HEK293T (cell line): Measurements from ENCODE around the gene C2orf78.
A peak's percentile ranks its signal among the peaks of the same experiment; 100 is the strongest.

Experiments used
- CTCF ChIA-PET: fragments of 350-600 bp; formaldehyde crosslinking; extraction: SDS; loops from one replicate; lab custom pipeline; 2021; ENCODE audit warnings: antibody characterized with exemption, inconsistent platforms; lab: Yijun Ruan, JAX
- POLR2A ChIA-PET: fragments of 350-600 bp; formaldehyde crosslinking; extraction: SDS; loops from one replicate; lab custom pipeline; 2020; ENCODE audit warnings: antibody characterized with exemption, inconsistent platforms; lab: Yijun Ruan, JAX
- DNase-seq: peaks from one replicate; pipeline ENCODE4 v3.0.0; 2012; ENCODE audit warnings: mixed read lengths; ENCODE audit errors: extremely low spot score
- ARNT ChIP-seq: fragments of 450-650 bp; IDR thresholded peaks from 2 replicates; pipeline ENCODE4 v1.6.1; 2017; ENCODE audit warnings: mild to moderate bottlenecking
- BHLHE40 ChIP-seq: fragments of 450-650 bp; IDR thresholded peaks from 2 replicates; pipeline ENCODE4 v1.6.1; 2016; ENCODE audit warnings: mild to moderate bottlenecking, moderate library complexity, borderline replicate concordance
- CTBP1 ChIP-seq: fragments of 450-650 bp; IDR thresholded peaks from 2 replicates; pipeline ENCODE4 v1.6.1; 2016; ENCODE audit warnings: borderline replicate concordance
- ELF4 ChIP-seq: fragments of 450-650 bp; IDR thresholded peaks from 2 replicates; pipeline ENCODE4 v1.6.1; 2017; ENCODE audit warnings: antibody characterized with exemption
- FOXA1 ChIP-seq: fragments of 450-650 bp; IDR thresholded peaks from 2 replicates; pipeline ENCODE4 v1.6.1; 2016; ENCODE audit warnings: mild to moderate bottlenecking
- FOXK2 ChIP-seq: fragments of 450-650 bp; IDR thresholded peaks from 2 replicates; pipeline ENCODE4 v1.6.1; 2016; ENCODE audit warnings: mild to moderate bottlenecking
- FOXM1 ChIP-seq: fragments of 450-650 bp; IDR thresholded peaks from 2 replicates; pipeline ENCODE4 v1.6.1; 2017; ENCODE audit warnings: mild to moderate bottlenecking, borderline replicate concordance
- HDGF ChIP-seq: fragments of 450-650 bp; IDR thresholded peaks from 2 replicates; pipeline ENCODE4 v1.6.1; 2017; ENCODE audit warnings: antibody characterized with exemption, borderline replicate concordance
- L3MBTL2 ChIP-seq: fragments of 450-650 bp; conservative IDR thresholded peaks from 2 replicates; pipeline ENCODE4 v1.6.1; 2016; ENCODE audit warnings: mild to moderate bottlenecking
- LEF1 ChIP-seq: fragments of 450-650 bp; IDR thresholded peaks from 2 replicates; pipeline ENCODE4 v1.6.1; 2017; ENCODE audit warnings: mild to moderate bottlenecking, borderline replicate concordance
- NFRKB ChIP-seq: fragments of 450-650 bp; IDR thresholded peaks from 2 replicates; pipeline ENCODE4 v1.6.1; 2016; ENCODE audit warnings: mild to moderate bottlenecking, moderate library complexity
- PKNOX1 ChIP-seq: fragments of 450-650 bp; IDR thresholded peaks from 2 replicates; pipeline ENCODE4 v1.6.1; 2016
- SP1 ChIP-seq: fragments of 450-650 bp; IDR thresholded peaks from 2 replicates; pipeline ENCODE4 v1.6.1; 2017
- SUZ12 ChIP-seq: fragments of 450-650 bp; IDR thresholded peaks from 2 replicates; pipeline ENCODE4 v1.6.1; 2016; ENCODE audit warnings: mild to moderate bottlenecking
- TARDBP ChIP-seq: fragments of 450-650 bp; IDR thresholded peaks from 2 replicates; pipeline ENCODE4 v1.6.1; 2016
- ZNF384 ChIP-seq: fragments of 450-650 bp; IDR thresholded peaks from 2 replicates; pipeline ENCODE4 v1.6.1; 2016

C2orf78 gene

GRCh38 chr2:73823416-73823815 lies 39.4 kb downstream of the C2orf78 start:
- POLR2A ChIA-PET, result interaction anchor here (1.3 kb wide), 1 partner anchor 87 kb away, joined by 5 read pairs; the partner anchor contains the start of gene TPRKB
- CTCF ChIA-PET, result interaction anchor here (0.6 to 3.2 kb wide), 4 partner anchors 32 to 512 kb away, joined by 3 to 10 read pairs (median 6); partner anchors contain the start of gene BOLA3
- no peak for TF ChIP-seq SP1
- no peak for TF ChIP-seq HDGF
- no peak for TF ChIP-seq FOXK2
- TF ChIP-seq CTBP1, result no peak
- TF ChIP-seq FOXM1, result no peak
- no peak for TF ChIP-seq ARNT
- no peak for TF ChIP-seq SUZ12
- no peak for TF ChIP-seq FOXA1
- no peak for TF ChIP-seq ELF4
- no peak for TF ChIP-seq PKNOX1
- TF ChIP-seq TARDBP, result no peak
- no peak for TF ChIP-seq BHLHE40
- TF ChIP-seq ZNF384, result no peak
- TF ChIP-seq L3MBTL2, result no peak
- TF ChIP-seq NFRKB, result no peak
- no peak for TF ChIP-seq LEF1
- no peak for DNase-seq

- TF ChIP-seq TARDBP (no peak), FOXM1 (no peak), SUZ12 (no peak), PKNOX1 (no peak), HDGF (no peak), SP1 (no peak), FOXK2 (no peak), L3MBTL2 (no peak), ELF4 (no peak), BHLHE40 (no peak), LEF1 (no peak), ARNT (no peak), NFRKB (no peak), FOXA1 (no peak)
- POLR2A ChIA-PET, result interaction anchor here (1.1 to 1.3 kb wide), 2 partner anchors 87 to 296 kb away, joined by 3 to 5 read pairs; partner anchors contain the start of gene TPRKB
- CTCF ChIA-PET, result interaction anchor here (0.6 to 3.2 kb wide), 10 partner anchors 32 to 878 kb away, joined by 3 to 10 read pairs (median 4); partner anchors contain the start of genes BOLA3 and MOB1A
- peak; percentile 46 for DNase-seq
Measured at GRCh38 chr2:73823916-73824523, 40.0 kb downstream of the C2orf78 start.

GRCh38 chr2:73825408-73825807 lies 41.4 kb downstream of the C2orf78 start:
- TF ChIP-seq TARDBP (no peak), LEF1 (no peak), SP1 (no peak), HDGF (no peak), ARNT (no peak), FOXK2 (no peak), FOXA1 (no peak), ELF4 (no peak), NFRKB (no peak), FOXM1 (no peak), L3MBTL2 (no peak), BHLHE40 (no peak), ZNF384 (no peak), CTBP1 (no peak), PKNOX1 (no peak), SUZ12 (no peak)
- CTCF ChIA-PET, result interaction anchor here (1.3 to 3.2 kb wide), 2 partner anchors 353 to 510 kb away, joined by 3 to 10 read pairs; partner anchors contain the start of gene MOB1A
- DNase-seq, result no peak
- POLR2A ChIA-PET, result no interaction called here

GRCh38 chr2:73827018-73827417 lies 43.0 kb downstream of the C2orf78 start:
- POLR2A ChIA-PET, result interaction anchor here (0.8 kb wide), 1 partner anchor 90 kb away, joined by 5 read pairs; the partner anchor contains the start of gene TPRKB
- TF ChIP-seq FOXK2 (no peak), PKNOX1 (no peak), NFRKB (no peak)
- CTCF ChIA-PET, result interaction anchor here (0.6 to 0.9 kb wide), 3 partner anchors 182 to 400 kb away, joined by 3 to 4 read pairs (median 3); no protein-coding TSS in a partner anchor
- no peak for DNase-seq

GRCh38 chr2:73827660-73828388 lies 43.8 kb downstream of the C2orf78 start:
- TF ChIP-seq FOXA1, result no peak
- TF ChIP-seq CTBP1, result no peak
- TF ChIP-seq SUZ12, result no peak
- TF ChIP-seq FOXM1, result no peak
- TF ChIP-seq LEF1, result no peak
- no peak for TF ChIP-seq TARDBP
- TF ChIP-seq ARNT, result no peak
- no peak for TF ChIP-seq ZNF384
- TF ChIP-seq ELF4, result no peak
- TF ChIP-seq PKNOX1, result no peak
- TF ChIP-seq BHLHE40, result no peak
- no peak for TF ChIP-seq NFRKB
- POLR2A ChIA-PET, result interaction anchor here (0.6 to 1.3 kb wide), 18 partner anchors 11 to 364 kb away, joined by 3 to 7 read pairs (median 4); partner anchors contain the start of genes MOB1A and TPRKB
- CTCF ChIA-PET, result interaction anchor here (0.7 to 1.0 kb wide), 4 partner anchors 93 to 323 kb away, joined by 3 to 5 read pairs (median 3); no protein-coding TSS in a partner anchor
- DNase-seq, result no peak
